Esophagus mucosa (tissue), 1 donor: ENCODE measurements around the gene CDK19. TPM values are rescaled to one million over a fixed set of nuclear protein-coding genes. Genes with fewer than 3 reads are reported as not detected.
"Not testable (repeated sequence)": the region's sequence is repeated elsewhere in the genome, so short reads cannot be mapped to it uniquely, and the experiment has no call there.

Experiments
- ATAC-seq: fragments of 200-7000 bp; cut with Tn5 transposase; one replicate; pipeline ENCODE4 v1.9.1; 2020
- total RNA-seq: library from RNA; stranded (reverse); gene quantifications from one replicate; pipeline ENCODE4 v1.2.4, GENCODE V29; 2023
- donor health status: DM: yes; HTN: yes; CAD: no.

The CDK19 gene
- total RNA-seq, 1 donor from 2014 or later = 19.1 TPM

DNA sequence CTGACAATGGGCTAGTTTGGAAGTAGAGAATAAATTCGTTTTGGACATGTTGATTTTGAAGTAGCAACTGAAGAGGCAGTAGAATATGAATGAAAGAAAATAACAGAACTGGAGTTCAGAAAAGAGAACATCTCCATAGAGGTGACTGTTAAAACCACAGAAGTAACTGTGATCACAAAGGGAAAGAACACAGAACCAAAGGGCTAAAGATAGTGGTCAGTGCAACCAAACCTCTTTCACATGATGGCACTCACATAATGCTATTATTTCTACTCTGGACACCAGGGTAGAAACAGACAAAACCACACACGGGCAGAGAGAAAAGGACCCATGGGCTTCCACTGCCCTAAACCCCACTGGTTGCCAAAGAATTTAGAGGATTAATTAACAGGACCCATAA, 58.5 kb downstream of the CDK19 start:
- no peak for ATAC-seq

DNA sequence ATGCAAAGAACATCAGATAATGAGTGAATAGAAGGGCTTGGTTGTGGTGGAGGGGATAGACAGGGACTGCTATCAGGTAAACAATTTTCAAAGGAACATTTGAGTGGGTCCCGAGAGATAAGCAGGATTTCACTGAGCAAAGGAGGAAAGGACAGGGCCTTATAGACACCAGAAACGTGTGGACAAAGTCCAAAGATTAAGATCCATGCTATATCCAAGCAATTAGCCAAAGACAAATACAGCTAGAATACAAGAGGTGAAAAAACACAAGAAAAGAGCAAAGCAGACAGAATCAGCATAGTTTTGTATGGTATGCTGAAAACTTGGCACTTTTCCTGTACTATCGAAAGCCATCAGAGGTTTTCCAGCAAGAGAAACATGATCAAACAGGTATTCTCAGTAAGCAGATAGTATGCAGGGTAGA, 59.8 kb downstream of the CDK19 start:
- no peak for ATAC-seq

- not testable (repeated sequence) for ATAC-seq
Observed at GRCh38 chr6:110753936-110754668, 61.2 kb downstream of the CDK19 start.

GRCh38 chr6:110748453-110748852, 66.8 kb downstream of the CDK19 start:
- ATAC-seq = no peak

- ATAC-seq = no peak
Observed at GRCh38 chr6:110746680-110747079, 68.6 kb downstream of the CDK19 start.

- no peak for ATAC-seq
Observed at GRCh38 chr6:110744991-110745390, 70.3 kb downstream of the CDK19 start.

DNA sequence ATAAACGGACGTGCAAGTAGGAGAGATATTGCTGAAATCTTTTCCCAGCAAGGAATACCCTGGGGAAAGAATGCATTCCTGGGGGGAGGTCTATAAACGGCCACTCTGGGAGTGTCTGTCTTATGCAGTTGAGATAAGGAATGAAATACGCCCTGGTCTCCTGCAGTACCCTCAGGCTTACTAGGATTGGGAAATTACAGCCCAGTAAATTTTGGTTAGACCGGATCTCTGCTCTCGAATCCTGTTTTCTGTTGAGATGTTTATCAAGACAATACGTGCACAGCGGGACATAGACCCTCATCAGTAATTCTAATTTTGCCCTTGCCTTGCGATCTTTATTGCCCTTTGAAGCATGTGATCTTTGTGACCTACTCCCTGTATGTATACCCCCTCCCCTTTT, 72.7 kb downstream of the CDK19 start:
- not testable (repeated sequence) for ATAC-seq

- no peak for ATAC-seq
Observed at GRCh38 chr6:110741517-110741916, 73.8 kb downstream of the CDK19 start.

DNA sequence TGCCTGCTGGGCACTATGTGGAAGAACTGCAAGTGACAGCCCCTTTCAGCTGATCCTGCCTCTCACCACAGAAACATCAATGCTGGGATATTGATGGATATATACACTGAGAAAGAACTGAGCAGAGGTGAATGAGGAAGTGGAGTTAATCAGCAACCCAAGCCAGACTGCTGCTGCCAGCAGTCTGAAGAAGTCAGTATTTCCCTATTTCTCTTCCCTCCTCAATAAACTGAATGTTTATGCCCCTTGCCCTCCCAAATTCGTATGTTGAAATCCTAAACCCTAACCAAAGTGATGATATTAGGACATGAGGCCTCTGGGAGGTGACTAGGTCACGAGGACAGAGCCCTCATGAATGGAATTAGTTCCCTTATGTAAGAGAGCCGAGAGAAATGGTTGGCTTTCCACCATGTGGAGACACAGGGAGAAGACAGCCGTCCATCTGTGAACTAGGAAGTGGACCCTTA, 76.3 kb downstream of the CDK19 start:
- no peak for ATAC-seq

- no peak for ATAC-seq
Observed at GRCh38 chr6:110735666-110736065, 79.6 kb downstream of the CDK19 start.

DNA sequence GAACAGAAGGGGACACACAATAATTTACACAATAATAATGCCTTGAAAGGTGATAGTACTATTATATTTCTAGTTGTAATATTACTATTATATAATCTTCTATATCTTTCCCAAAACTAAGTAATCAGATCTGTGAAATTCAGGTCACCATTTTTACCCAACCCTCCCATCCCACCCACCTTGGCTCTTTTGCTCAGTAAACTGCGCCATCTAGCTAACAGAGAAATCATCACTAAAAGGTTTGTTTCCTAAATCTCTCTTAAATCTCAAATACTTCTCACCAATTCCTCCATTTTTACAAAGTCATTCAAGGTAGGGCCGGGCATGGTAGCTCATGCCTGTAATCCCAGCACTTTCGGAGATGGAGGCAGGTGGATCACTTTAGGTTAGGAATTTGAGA, 83.4 kb downstream of the CDK19 start:
- no peak for ATAC-seq

GRCh38 chr6:110731196-110731595, 84.1 kb downstream of the CDK19 start:
- ATAC-seq = no peak

GRCh38 chr6:110728501-110728900, 86.8 kb downstream of the CDK19 start:
- no peak for ATAC-seq

GRCh38 chr6:110723017-110723416, 92.3 kb downstream of the CDK19 start:
- ATAC-seq = no peak

GRCh38 chr6:110720066-110720465, 95.2 kb downstream of the CDK19 start:
- ATAC-seq = peak; percentile 98

DNA sequence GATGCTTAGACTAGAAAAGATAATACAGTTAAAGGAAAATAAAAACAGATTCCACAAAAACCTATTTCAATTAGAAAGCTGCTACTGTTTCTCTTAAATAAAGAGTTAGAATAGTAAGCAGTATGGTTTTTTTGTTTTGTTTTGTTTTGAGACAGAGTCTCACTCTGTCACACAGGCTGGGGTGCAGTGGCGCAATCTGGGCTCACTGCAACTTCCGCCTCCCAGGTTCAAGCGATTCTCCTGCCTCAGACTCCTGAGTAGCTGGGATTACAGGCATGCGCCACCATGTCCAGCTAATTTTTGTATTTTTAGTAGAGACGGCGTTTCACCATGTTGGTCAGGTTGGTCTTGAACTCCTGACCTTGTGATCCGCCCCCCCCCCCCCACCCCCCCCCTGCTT, 95.7 kb downstream of the CDK19 start:
- ATAC-seq = not testable (repeated sequence)

DNA sequence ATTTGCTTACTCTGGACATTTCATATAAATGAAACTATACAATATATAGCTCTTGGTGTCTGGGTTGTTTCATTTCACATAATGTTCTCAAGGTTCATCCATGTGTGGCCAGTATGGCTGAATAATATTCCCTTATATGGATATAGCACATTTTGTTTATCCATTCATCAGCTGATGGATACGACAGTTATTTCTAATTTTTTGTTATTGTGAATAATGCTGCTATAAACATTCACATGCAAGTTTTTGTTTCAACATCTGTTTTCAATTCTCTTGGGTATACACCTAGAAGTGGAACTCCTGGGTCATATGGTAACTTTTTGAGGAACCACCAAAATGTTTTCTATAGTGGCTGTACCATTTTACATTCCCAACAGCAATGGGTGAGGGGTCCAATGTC, 101.1 kb downstream of the CDK19 start:
- no peak for ATAC-seq

GRCh38 chr6:110712238-110712637, 103.0 kb downstream of the CDK19 start:
- no peak for ATAC-seq

DNA sequence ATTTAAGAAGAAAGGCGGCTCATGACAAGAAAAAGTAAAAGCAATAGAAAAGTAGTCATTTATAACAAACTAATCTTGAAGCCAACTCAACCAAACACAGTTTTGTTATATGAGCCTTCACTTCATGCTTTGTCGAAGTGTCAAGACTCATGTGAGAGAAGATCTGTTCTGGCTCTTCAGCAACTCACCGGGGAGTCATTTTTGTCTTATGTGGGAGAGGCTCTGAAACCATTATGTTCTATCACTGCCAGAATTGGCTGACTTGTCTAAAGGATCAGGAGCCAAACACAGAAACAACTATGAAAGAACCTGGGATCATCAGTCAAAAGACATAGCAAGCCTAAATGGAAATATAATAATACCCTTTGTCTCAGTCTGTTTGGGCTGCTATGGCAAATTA, 105.2 kb downstream of the CDK19 start:
- no peak for ATAC-seq

DNA sequence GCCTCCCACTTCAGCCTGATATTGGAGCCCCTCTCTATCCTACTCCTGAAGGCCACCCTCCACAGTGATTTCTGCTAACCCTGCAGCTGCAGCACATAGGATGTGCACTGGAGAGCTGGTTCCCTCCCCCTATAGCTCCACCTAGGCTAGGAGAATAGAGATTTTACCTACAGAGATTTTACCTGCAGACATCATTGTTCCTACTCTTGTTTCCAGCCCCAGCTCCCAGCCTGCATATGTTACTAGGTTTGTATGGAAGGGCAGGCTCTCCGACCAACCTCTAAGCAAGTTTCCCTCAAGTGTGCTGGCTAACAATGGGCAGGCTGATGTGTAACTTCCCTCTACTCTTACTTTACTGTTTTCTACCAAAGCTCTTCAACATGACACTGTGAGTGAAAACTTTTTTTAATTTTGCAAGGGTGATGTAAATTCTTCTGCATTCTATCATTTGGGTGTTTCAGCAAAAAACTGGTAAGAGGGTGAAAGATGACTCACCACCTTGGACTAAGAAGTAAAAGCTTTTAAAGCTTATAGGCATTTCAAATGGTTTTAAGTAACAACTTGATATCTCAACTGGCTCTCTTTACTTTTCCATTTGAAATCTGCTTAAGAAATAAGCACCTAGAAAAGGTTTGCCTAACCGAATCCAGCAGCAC, 106.8 kb downstream of the CDK19 start:
- ATAC-seq = no peak

DNA sequence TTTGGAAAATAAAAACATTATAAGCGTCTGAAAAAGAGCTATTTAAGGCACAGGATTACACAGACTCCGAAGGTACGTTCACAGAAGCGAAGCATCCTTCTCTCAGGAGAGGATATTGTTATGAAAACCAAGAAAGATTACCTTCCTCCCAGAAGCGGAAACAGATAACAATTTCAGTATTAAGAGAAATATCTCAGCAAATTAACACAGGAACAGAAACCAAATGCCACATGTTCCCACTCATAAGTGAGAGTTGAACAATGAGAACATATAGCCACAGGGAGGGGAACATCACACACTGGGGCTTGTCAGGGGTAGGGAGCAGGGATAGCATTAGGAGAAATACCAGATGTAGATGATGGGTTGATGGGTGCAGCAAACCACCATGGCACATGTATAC, 109.7 kb downstream of the CDK19 start:
- ATAC-seq = no peak

GRCh38 chr6:110703906-110704594, 111.2 kb downstream of the CDK19 start:
- no peak for ATAC-seq

DNA sequence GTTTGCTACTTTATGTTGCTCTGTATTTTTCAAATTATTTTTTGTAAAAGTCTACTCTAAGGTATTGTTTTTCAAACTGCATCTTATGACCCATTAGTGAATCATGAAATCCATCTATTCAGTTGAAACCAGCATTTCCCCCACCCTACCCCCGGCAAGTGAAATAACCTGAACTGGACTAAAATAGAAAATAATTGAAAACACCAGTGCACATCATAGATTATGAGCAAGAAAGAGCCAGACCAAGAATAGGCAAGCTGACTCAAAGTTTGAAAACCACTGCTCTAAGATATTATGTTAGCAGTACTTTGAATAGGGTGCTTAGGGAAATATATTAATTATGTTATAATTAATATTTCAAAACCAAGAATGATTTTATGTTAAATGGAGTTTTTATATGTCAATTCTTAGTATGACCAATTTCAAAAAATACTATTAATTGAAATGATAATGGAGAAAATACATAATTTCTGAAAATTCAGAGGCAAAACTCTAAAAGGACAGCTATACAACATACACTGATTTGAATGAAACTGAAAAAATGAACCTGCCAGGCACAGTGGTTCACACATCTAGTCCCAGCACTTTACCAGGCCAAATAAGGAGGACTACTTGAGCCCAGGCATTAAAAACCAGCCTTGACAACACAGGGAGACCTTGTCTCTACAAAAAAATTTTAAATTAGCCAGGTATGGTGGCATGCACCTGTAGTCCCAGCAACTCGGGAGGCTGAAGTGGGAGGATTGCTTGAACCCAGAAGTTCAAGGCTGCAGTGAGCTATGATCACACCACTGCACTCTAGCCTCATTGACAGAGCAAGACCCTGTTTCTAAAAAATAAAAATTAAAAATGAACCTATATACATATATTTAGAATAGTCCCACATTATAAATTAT, 112.0 kb downstream of the CDK19 start:
- ATAC-seq = no peak
